ENCODE data around the gene PABPN1L. TPM values are rescaled to one million over a fixed set of nuclear protein-coding genes. Genes with fewer than 3 reads are reported as not detected.
A peak's percentile ranks its signal among the peaks of the same experiment; 100 is the strongest.

Gene PABPN1L
- total RNA-seq, 2 donors from 2014 or later: not detected

GRCh38 chr16:88871349-88871702 lies 4.9 kb upstream of the PABPN1L start:
- Histone ChIP-seq H3K4me3 (peak overlapping the region in 1 of 2 donors; percentile 29), H3K36me3 (no peaks in the 10 kb centered on the region), H3K27ac (no peak overlapping the region), H3K9me3 (no peaks in the 10 kb centered on the region), H3K4me1 (peaks cover 0 to 10% of the 10 kb centered on the region in 2 donors), H3K27me3 (no peaks in the 10 kb centered on the region)
- DNase-seq (ENCODE audit: low spot score): no peak
- TF ChIP-seq, protein P1, sequence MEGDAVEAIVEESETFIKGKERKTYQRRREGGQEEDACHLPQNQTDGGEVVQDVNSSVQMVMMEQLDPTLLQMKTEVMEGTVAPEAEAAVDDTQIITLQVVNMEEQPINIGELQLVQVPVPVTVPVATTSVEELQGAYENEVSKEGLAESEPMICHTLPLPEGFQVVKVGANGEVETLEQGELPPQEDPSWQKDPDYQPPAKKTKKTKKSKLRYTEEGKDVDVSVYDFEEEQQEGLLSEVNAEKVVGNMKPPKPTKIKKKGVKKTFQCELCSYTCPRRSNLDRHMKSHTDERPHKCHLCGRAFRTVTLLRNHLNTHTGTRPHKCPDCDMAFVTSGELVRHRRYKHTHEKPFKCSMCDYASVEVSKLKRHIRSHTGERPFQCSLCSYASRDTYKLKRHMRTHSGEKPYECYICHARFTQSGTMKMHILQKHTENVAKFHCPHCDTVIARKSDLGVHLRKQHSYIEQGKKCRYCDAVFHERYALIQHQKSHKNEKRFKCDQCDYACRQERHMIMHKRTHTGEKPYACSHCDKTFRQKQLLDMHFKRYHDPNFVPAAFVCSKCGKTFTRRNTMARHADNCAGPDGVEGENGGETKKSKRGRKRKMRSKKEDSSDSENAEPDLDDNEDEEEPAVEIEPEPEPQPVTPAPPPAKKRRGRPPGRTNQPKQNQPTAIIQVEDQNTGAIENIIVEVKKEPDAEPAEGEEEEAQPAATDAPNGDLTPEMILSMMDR (IDR thresholded peaks at IDR 0.05): no peak

DNA sequence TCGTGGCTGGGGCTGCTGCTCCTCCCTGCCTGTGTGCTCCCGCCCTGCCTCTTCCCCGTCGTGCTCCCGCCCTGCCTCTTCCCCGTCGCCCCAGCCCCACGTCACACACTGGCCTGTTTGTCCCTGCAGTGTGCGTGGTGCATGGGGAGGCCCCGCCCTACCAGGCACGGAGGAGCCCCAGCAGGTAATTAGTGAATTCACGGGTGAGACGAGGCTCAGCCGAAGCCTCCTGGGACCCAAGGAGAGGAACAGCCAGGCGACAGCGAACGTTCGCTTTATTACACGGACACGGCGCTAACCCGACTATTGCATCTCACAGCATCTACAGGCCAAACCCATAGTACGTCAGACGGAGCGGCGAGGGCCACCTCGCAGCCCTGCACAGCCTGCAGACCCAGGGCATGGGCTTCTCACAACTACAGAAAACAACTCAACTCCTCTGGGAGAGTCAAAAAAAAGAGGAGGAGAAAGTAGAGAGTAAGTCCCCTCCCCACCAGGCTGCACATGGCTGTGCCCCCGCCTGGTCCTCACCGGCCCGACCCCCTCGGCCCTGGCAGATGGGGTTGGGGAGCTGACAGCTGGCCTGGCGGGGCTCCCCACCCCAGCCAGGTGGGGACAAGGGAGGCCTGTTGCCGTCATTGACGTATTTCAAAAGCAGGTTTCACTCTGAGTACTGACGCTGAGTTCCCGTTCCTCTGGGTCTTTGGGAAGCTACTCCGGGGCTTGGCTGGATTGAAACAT lies 4.3 kb upstream of the PABPN1L start:
- Histone ChIP-seq H3K4me1 (peaks cover 0 to 10% of the 10 kb centered on the region in 2 donors), H3K36me3 (no peaks in the 10 kb centered on the region), H3K4me3 (peak overlapping the region in 1 of 2 donors; percentile 29), H3K9me3 (no peaks in the 10 kb centered on the region), H3K27me3 (no peaks in the 10 kb centered on the region), H3K27ac (no peak overlapping the region)
- TF ChIP-seq, protein P1 (IDR thresholded peaks at IDR 0.05): no peak
- no peak for DNase-seq (ENCODE audit: low spot score)

DNA sequence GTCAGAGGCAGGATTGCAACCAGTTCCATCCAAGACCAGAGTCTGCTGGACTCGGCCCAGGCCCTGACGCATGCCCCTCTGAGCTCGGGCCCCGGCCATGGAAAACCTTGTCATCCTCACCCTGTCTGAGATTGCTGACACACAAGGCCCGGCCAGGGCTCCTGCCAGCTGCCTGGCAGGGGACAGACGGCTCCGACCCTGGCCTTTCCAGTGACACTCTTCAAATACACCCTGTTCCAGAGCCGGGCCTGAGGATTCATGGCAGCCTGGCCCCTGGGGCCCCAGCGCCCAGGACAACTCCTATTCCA lies 3.2 kb upstream of the PABPN1L start:
- peaks cover 0 to 10% of the 10 kb centered on the region in 2 donors for H3K4me1 ChIP-seq
- H3K4me3 ChIP-seq: no peak overlapping the region
- no peaks in the 10 kb centered on the region for H3K9me3 ChIP-seq
- no peak overlapping the region for H3K27ac ChIP-seq
- no peak for DNase-seq (ENCODE audit: low spot score)
- TF ChIP-seq, protein P1 (IDR thresholded peaks at IDR 0.05): no peak
- H3K36me3 ChIP-seq: no peaks in the 10 kb centered on the region
- no peaks in the 10 kb centered on the region for H3K27me3 ChIP-seq

DNA sequence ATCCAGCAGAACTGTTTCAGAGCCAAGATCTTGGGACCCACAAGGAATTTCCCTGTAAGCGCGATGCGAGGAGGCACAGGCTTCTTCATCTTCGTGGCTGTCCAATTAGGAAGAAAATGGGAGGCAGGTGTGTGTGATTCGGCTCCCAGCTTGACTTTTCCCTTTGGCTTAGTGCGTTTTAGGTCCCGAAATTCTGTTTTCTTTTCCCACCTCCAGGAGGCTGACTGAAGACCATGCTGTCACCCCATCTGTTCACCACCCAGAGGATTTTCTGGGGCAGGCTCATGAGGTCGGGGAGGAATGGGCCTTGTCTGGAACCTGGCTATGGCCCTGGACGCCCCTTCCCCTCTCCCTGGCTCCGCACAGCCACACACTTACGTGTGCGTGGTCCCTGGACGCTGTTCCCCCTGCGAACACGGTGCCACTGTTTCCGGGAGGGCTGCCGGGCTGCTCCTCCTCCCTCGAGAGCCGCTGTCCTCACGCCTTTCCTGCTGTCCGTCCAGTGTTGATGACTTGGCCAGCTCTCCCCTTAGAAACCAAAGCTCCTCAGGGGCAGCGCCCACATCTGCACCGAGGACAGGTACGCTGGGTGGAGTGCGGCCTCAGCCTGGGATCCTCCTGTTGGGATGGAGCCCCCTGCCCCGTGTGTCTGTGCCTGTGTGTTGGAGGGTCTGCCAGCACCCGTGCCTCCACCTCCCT lies 2.7 kb upstream of the PABPN1L start:
- no peaks in the 10 kb centered on the region for H3K27me3 ChIP-seq
- no peaks in the 10 kb centered on the region for H3K36me3 ChIP-seq
- no peak overlapping the region for H3K27ac ChIP-seq
- no peak overlapping the region for H3K4me3 ChIP-seq
- peaks cover 0 to 10% of the 10 kb centered on the region in 2 donors for H3K4me1 ChIP-seq
- DNase-seq (ENCODE audit: low spot score): no peak
- TF ChIP-seq, protein P1 (IDR thresholded peaks at IDR 0.05): no peak
- H3K9me3 ChIP-seq: no peaks in the 10 kb centered on the region

- Histone ChIP-seq H3K9me3 (no peaks in the 10 kb centered on the region), H3K4me1 (peaks cover 0 to 10% of the 10 kb centered on the region in 2 donors), H3K27ac (no peak overlapping the region), H3K4me3 (no peak overlapping the region), H3K36me3 (peaks cover 2% of the 10 kb centered on the region), H3K27me3 (no peaks in the 10 kb centered on the region)
- DNase-seq (ENCODE audit: low spot score): no peak
- TF ChIP-seq, protein P1 (IDR thresholded peaks at IDR 0.05): no peak
These were observed 1.3 kb upstream of the PABPN1L start for GRCh38 chr16:88867581-88868246.
